ENCODE results near the gene RIMKLA. TPM values are rescaled to one million over a fixed set of nuclear protein-coding genes. Genes with fewer than 3 reads are reported as not detected.

Gene RIMKLA
- polyA plus RNA-seq, 3 donors: not detected

- Mint-ChIP-seq H3K4me3 (peak overlapping the region in 1 of 2 donors; percentile 91), H3K9me3 (no peaks in the 10 kb centered on the region), H3K36me3 (peaks cover 27 to 33% of the 10 kb centered on the region in 2 donors), H3K27me3 (ENCODE audit: low read depth in 3 of 3) (peaks cover 0 to 2% (median 2%) of the 10 kb centered on the region in 3 donors), H3K27ac (peak overlapping the region in 3 of 7 donors; percentile 1 to 85 (median 59)), H3K4me1 (peaks cover 25% of the 10 kb centered on the region)
- Histone ChIP-seq H3K27ac (ENCODE audit: low read depth in 1 of 2, low read length in 2 of 2) (no peak overlapping the region), H3K9ac (ENCODE audit: insufficient read depth, low read length, poor library complexity, severe bottlenecking) (no peak overlapping the region), H3K4me3 (replicated peaks in 1 of 3; ENCODE audit: low read depth in 2 of 3, low read length in 3 of 3) (peak overlapping the region in 1 of 3 experiments; percentile 73), H3K36me3 (replicated peaks in 1 of 2; ENCODE audit: control insufficient read depth in 1 of 2, insufficient read depth in 2 of 2, low read length in 2 of 2) (peaks cover 20 to 27% of the 10 kb centered on the region in 2 donors), H3K27me3 (ENCODE audit: control insufficient read depth in 2 of 2, insufficient read depth in 2 of 2, low read length in 2 of 2) (no peaks in the 10 kb centered on the region), H3K79me2 (ENCODE audit: insufficient read depth, low read length) (peaks cover under 1% of the 10 kb centered on the region), H4K20me1 (ENCODE audit: insufficient read depth, low read length) (no peaks in the 10 kb centered on the region), H3K4me1 (ENCODE audit: control insufficient read depth in 1 of 2, insufficient read depth in 2 of 2, low read length in 2 of 2) (peaks cover 16% of the 10 kb centered on the region in 2 donors), H3K4me2 (replicated peaks; ENCODE audit: extremely low read depth, low read length, poor library complexity, severe bottlenecking) (peak overlapping the region; percentile 78), H3K9me3 (replicated peaks in 1 of 2; ENCODE audit: control insufficient read depth in 1 of 2, insufficient read depth in 1 of 2, low read length in 2 of 2) (no peaks in the 10 kb centered on the region), H2AFZ (ENCODE audit: insufficient read depth, low read depth, low read length, poor library complexity, severe bottlenecking) (peak overlapping the region; percentile 69)
- intact Hi-C loops (cut with micrococcal nuclease): loop anchor here (10.0 kb wide), 2 partner anchors 129 to 301 kb away; partner anchors contain the start of genes C1orf50 (in 1 of the 2), FOXJ3 (in 1 of the 2) and P3H1 (in 1 of the 2)
- TF ChIP-seq CTCF (IDR thresholded peaks at IDR 0.05): no peak
- WGBS (ENCODE audit: insufficient coverage): 100% methylated on average over 1 of the region's 3 CpGs
- no peak for DNase-seq
These were observed 83.3 kb downstream of the RIMKLA start for GRCh38 chr1:42463921-42464320.

- peaks cover 16% of the 10 kb centered on the region in 2 donors for H3K4me1 ChIP-seq (ENCODE audit: control insufficient read depth in 1 of 2, insufficient read depth in 2 of 2, low read length in 2 of 2)
- no peaks in the 10 kb centered on the region for H3K9me3 Mint-ChIP-seq
- H4K20me1 ChIP-seq (ENCODE audit: insufficient read depth, low read length): no peaks in the 10 kb centered on the region
- H3K9me3 ChIP-seq (replicated peaks in 1 of 2; ENCODE audit: control insufficient read depth in 1 of 2, insufficient read depth in 1 of 2, low read length in 2 of 2): no peaks in the 10 kb centered on the region
- no peak for TF ChIP-seq CTCF (IDR thresholded peaks at IDR 0.05)
- 88% methylated on average over 1 of the region's 2 CpGs for WGBS (ENCODE audit: insufficient coverage)
- no peak for DNase-seq
- no peak overlapping the region for H3K27ac ChIP-seq (ENCODE audit: low read depth in 1 of 2, low read length in 2 of 2)
- peaks cover 23% of the 10 kb centered on the region for H3K4me1 Mint-ChIP-seq
- intact Hi-C loops (cut with micrococcal nuclease): loop anchor here (10.0 kb wide), 2 partner anchors 131 to 299 kb away; partner anchors contain the start of genes C1orf50 (in 1 of the 2), FOXJ3 (in 1 of the 2) and P3H1 (in 1 of the 2)
- H3K4me3 ChIP-seq (replicated peaks in 1 of 3; ENCODE audit: low read depth in 2 of 3, low read length in 3 of 3): no peak overlapping the region
- no peak overlapping the region for H3K27ac Mint-ChIP-seq
- no peak overlapping the region for H3K9ac ChIP-seq (ENCODE audit: insufficient read depth, low read length, poor library complexity, severe bottlenecking)
- H3K4me2 ChIP-seq (replicated peaks; ENCODE audit: extremely low read depth, low read length, poor library complexity, severe bottlenecking): no peak overlapping the region
- no peak overlapping the region for H3K4me3 Mint-ChIP-seq
- H2AFZ ChIP-seq (ENCODE audit: insufficient read depth, low read depth, low read length, poor library complexity, severe bottlenecking): no peak overlapping the region
- peaks cover 0 to 2% (median 2%) of the 10 kb centered on the region in 3 donors for H3K27me3 Mint-ChIP-seq (ENCODE audit: low read depth in 3 of 3)
- H3K27me3 ChIP-seq (ENCODE audit: control insufficient read depth in 2 of 2, insufficient read depth in 2 of 2, low read length in 2 of 2): no peaks in the 10 kb centered on the region
- no peaks in the 10 kb centered on the region for H3K79me2 ChIP-seq (ENCODE audit: insufficient read depth, low read length)
- peaks cover 7 to 12% of the 10 kb centered on the region in 2 donors for H3K36me3 Mint-ChIP-seq
- H3K36me3 ChIP-seq (replicated peaks in 1 of 2; ENCODE audit: control insufficient read depth in 1 of 2, insufficient read depth in 2 of 2, low read length in 2 of 2): peaks cover 0 to 6% of the 10 kb centered on the region in 2 donors
These were observed 85.4 kb downstream of the RIMKLA start for GRCh38 chr1:42466030-42466429.
